Occipital lobe (tissue), 2 donors: ENCODE data around the gene PARP16. TPM values are rescaled to one million over a fixed set of nuclear protein-coding genes. Genes with fewer than 3 reads are reported as not detected.

Experiments
- DNase-seq: peaks from one replicate; lab custom pipeline; 2025; lab: John Stamatoyannopoulos, UW
- total RNA-seq: library from RNA; depleted of rRNA; stranded (reverse); fragments of >200 nt; gene quantifications from one replicate; pipeline ENCODE4 v1.2.3, GENCODE V29; 2014

Gene PARP16
- total RNA-seq, 1 donor from 2014 or later, result 7.3 TPM

GRCh38 chr15:65278480-65278879 is 8.2 kb downstream of the PARP16 start:
- DNase-seq, result no peak

- DNase-seq, result no peak
Observed at GRCh38 chr15:65277015-65277414, 9.7 kb downstream of the PARP16 start.

GRCh38 chr15:65275728-65276126 is 11.0 kb downstream of the PARP16 start:
- no peak for DNase-seq

- no peak for DNase-seq
Observed at GRCh38 chr15:65275104-65275727, 11.5 kb downstream of the PARP16 start.

- DNase-seq, result peak; percentile 28
Observed at GRCh38 chr15:65270811-65271545, 15.7 kb downstream of the PARP16 start.

- no peak for DNase-seq
Observed at GRCh38 chr15:65268411-65268810, 18.3 kb downstream of the PARP16 start.

- DNase-seq, result no peak
Observed at GRCh38 chr15:65266469-65266868, 20.2 kb downstream of the PARP16 start.

GRCh38 chr15:65264863-65265430 is 21.7 kb downstream of the PARP16 start:
- DNase-seq, result no peak

GRCh38 chr15:65263313-65263712 is 23.4 kb downstream of the PARP16 start:
- DNase-seq, result no peak

- no peak for DNase-seq
Observed at GRCh38 chr15:65260968-65261367, 25.7 kb downstream of the PARP16 start.

- DNase-seq, result no peak
Observed at GRCh38 chr15:65259367-65259797, 27.3 kb downstream of the PARP16 start.

GRCh38 chr15:65258375-65259262 is 28.1 kb downstream of the PARP16 start:
- DNase-seq, result no peak

- no peak for DNase-seq
Observed at GRCh38 chr15:65255486-65256140, 31.1 kb downstream of the PARP16 start.

- DNase-seq, result no peak
Observed at GRCh38 chr15:65254758-65255157, 31.9 kb downstream of the PARP16 start.

GRCh38 chr15:65254356-65254755 is 32.3 kb downstream of the PARP16 start:
- no peak for DNase-seq

GRCh38 chr15:65249641-65250040 is 37.0 kb downstream of the PARP16 start:
- no peak for DNase-seq

GRCh38 chr15:65248511-65249255 is 38.0 kb downstream of the PARP16 start:
- DNase-seq, result no peak

- DNase-seq, result no peak
Observed at GRCh38 chr15:65246939-65247338, 39.7 kb downstream of the PARP16 start.

- DNase-seq, result no peak
Observed at GRCh38 chr15:65246026-65246714, 40.5 kb downstream of the PARP16 start.
